HepG2 (cell line): ENCODE measurements around the gene DGAT2L6. TPM values are rescaled to one million over a fixed set of nuclear protein-coding genes. Genes with fewer than 3 reads are reported as not detected.

Experiments used
- ASH2L ChIP-seq: fragments of 300-600, 200-600 bp; sonication (generic); IDR thresholded peaks from 2 replicates; pipeline ENCODE4 v1.7.0; 2017; ENCODE audit warnings: low read depth, mild to moderate bottlenecking, moderate library complexity, mixed read lengths, low read length; ENCODE audit not compliant: insufficient read length
- CENPT ChIP-seq: sonication (generic); formaldehyde crosslinking; IDR thresholded peaks from 2 replicates; pipeline ENCODE4 v1.8.0; 2022; ENCODE audit warnings: low read depth, mild to moderate bottlenecking, moderate library complexity, missing genetic modification reagents
- ERF ChIP-seq: IDR thresholded peaks from 2 replicates; pipeline ENCODE4 v1.6.1; 2018; ENCODE audit warnings: missing biosample characterization, missing genetic modification reagents
- GABPB1 ChIP-seq: IDR thresholded peaks from 2 replicates; pipeline ENCODE4 v1.6.1; 2016; ENCODE audit warnings: mild to moderate bottlenecking, missing genetic modification reagents, moderate library complexity, missing compliant biosample characterization
- HIVEP1 ChIP-seq: sonication (generic); formaldehyde crosslinking; IDR thresholded peaks from 2 replicates; pipeline ENCODE4 v1.4.0; 2020; ENCODE audit warnings: mild to moderate bottlenecking, missing genetic modification reagents
- KLF11 ChIP-seq: IDR thresholded peaks from 2 replicates; pipeline ENCODE4 v1.6.1; 2016; ENCODE audit warnings: missing compliant biosample characterization
- MAFF ChIP-seq: IDR thresholded peaks from 2 replicates; pipeline ENCODE4 v1.6.1; 2011; ENCODE audit warnings: low read depth, low read length, improper control_type of control experiment
- MEIS2 ChIP-seq: sonication (generic); formaldehyde crosslinking; IDR thresholded peaks from 2 replicates; pipeline ENCODE4 v1.9.0; 2021; ENCODE audit warnings: mild to moderate bottlenecking, missing genetic modification reagents
- NONO ChIP-seq, 2 experiments: fragments of 450-650 bp in 1 of 2; sonication (generic) in 1 of 2; formaldehyde crosslinking in 1 of 2; IDR thresholded peaks in 1 of 2; conservative IDR thresholded peaks in 1 of 2; 2 replicates each; pipeline versions ENCODE4 v1.6.1 to v1.8.0; 2017 to 2022; ENCODE audit warnings: mild to moderate bottlenecking in 1 of 2, missing genetic modification reagents in 1 of 2, moderate library complexity in 1 of 2
- SP2 ChIP-seq: sonication (generic); formaldehyde crosslinking; IDR thresholded peaks from 2 replicates; pipeline ENCODE4 v1.5.1; 2020; ENCODE audit warnings: mild to moderate bottlenecking, missing genetic modification reagents
- ZKSCAN8 ChIP-seq: IDR thresholded peaks from 2 replicates; pipeline ENCODE4 v1.6.1; 2016; ENCODE audit warnings: borderline replicate concordance, missing genetic modification reagents, missing compliant biosample characterization
- ZNF547 ChIP-seq: sonication (generic); formaldehyde crosslinking; IDR thresholded peaks from 2 replicates; pipeline ENCODE4 v1.5.1; 2020; ENCODE audit warnings: mild to moderate bottlenecking, missing genetic modification reagents
- polyA plus RNA-seq, 8 experiments: library from polyadenylated mRNA; depleted of rRNA in 3 of 8; stranded (reverse) in 7 of 8; unstranded in 1 of 8; fragments of >200 nt; fragmentation: Illumina TruSeq in 4 of 8; extraction: Trizol in 4 of 8; gene quantifications; 2 replicates each; pipeline versions ENCODE4 v1.2.1 to v1.2.3, GENCODE V29; 2011 to 2016; ENCODE audit warnings: low read depth in 4 of 8, missing spikeins in 1 of 8, mixed read lengths in 1 of 8; ENCODE audit not compliant: insufficient read depth in 1 of 8
- total RNA-seq, 5 experiments: library from RNA; depleted of rRNA; stranded (reverse); fragments of >200 nt; fragmentation: Illumina TruSeq; extraction: Trizol; gene quantifications; 2 replicates each; pipeline ENCODE4 v1.2.3, GENCODE V29; 2016; ENCODE audit warnings: low read depth in 1 of 5
- TF ChIP-seq, protein P1 (sequence below): sonication (generic); formaldehyde crosslinking; conservative IDR thresholded peaks from 2 replicates; pipeline ENCODE4 v1.4.0; 2020; ENCODE audit warnings: mild to moderate bottlenecking, missing genetic modification reagents, moderate library complexity
- TF ChIP-seq, protein P2 (sequence below): IDR thresholded peaks from 2 replicates; pipeline ENCODE4 v1.4.0; 2020; ENCODE audit warnings: mild to moderate bottlenecking, missing genetic modification reagents
- TF ChIP-seq, protein P3 (sequence below): sonication (generic); formaldehyde crosslinking; IDR thresholded peaks from 2 replicates; pipeline ENCODE4 v1.5.0; 2020; ENCODE audit warnings: missing genetic modification reagents, mild to moderate bottlenecking, borderline replicate concordance
- TF ChIP-seq, protein P4 (sequence below), 2 experiments: sonication (generic) in 1 of 2; formaldehyde crosslinking in 1 of 2; IDR thresholded peaks; 2 replicates each; pipeline versions ENCODE4 v1.4.0 to v1.6.1; 2018 to 2020; ENCODE audit warnings: missing genetic modification reagents in 2 of 2, borderline replicate concordance in 1 of 2, low read depth in 1 of 2, mild to moderate bottlenecking in 1 of 2, missing biosample characterization in 1 of 2

Gene DGAT2L6
- total and polyA plus RNA-seq, 2 of the 13 experiments (the other 11 are each of a cell fraction or from before 2014, with no cell fraction given), result not detected

DNA sequence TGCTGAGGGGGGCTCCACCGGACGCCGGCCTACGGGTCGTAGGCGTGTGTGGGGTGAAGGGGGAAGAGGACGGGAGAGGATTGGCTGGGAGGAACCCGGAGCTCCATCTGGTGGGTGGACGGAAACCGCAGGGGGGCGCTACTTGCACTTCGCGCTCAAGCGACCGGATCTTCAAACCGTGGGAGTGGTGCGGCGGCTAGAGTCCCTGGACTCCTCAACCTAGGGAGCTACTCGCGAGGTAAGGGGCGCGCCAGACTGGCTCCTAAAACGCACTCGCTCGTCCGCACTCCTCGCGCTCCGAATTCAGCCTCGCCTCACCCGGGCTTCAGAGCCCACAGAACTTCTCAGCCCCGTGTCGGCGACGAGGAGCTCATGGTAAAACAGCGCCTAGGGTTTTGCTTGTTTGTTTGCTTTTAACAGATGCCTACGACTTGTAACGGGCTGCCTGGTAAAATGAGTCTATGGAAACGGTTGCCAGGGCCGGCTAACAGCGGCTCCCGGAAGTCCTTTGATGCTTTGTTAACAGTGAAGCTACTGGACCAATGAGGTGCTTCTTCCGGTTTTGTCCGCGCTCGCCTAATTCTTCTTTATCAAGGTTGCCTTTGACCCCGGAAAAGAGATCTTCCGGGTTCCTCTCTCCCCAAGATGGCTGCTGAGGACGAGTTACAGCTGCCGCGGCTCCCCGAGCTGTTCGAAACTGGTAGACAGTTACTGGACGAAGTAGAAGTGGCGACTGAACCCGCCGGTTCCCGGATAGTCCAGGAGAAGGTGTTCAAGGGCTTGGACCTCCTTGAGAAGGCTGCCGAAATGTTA lies 43.8 kb upstream of the DGAT2L6 start, which contains the start of gene IGBP1 (continued):
- TF ChIP-seq, protein P1, sequence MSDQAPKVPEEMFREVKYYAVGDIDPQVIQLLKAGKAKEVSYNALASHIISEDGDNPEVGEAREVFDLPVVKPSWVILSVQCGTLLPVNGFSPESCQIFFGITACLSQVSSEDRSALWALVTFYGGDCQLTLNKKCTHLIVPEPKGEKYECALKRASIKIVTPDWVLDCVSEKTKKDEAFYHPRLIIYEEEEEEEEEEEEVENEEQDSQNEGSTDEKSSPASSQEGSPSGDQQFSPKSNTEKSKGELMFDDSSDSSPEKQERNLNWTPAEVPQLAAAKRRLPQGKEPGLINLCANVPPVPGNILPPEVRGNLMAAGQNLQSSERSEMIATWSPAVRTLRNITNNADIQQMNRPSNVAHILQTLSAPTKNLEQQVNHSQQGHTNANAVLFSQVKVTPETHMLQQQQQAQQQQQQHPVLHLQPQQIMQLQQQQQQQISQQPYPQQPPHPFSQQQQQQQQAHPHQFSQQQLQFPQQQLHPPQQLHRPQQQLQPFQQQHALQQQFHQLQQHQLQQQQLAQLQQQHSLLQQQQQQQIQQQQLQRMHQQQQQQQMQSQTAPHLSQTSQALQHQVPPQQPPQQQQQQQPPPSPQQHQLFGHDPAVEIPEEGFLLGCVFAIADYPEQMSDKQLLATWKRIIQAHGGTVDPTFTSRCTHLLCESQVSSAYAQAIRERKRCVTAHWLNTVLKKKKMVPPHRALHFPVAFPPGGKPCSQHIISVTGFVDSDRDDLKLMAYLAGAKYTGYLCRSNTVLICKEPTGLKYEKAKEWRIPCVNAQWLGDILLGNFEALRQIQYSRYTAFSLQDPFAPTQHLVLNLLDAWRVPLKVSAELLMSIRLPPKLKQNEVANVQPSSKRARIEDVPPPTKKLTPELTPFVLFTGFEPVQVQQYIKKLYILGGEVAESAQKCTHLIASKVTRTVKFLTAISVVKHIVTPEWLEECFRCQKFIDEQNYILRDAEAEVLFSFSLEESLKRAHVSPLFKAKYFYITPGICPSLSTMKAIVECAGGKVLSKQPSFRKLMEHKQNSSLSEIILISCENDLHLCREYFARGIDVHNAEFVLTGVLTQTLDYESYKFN, result no peak
- TF ChIP-seq MAFF (no peak), MEIS2 (CRISPR knock-in tag) (no peak), CENPT (CRISPR knock-in tag) (no peak), ZKSCAN8 (CRISPR knock-in tag) (no peak), ERF (CRISPR knock-in tag) (no peak; the same call in 1 of the 2 replicates), NONO (IDR thresholded peaks at IDR 0.05) (no peak), NONO (CRISPR knock-in tag; conservative IDR thresholded peaks at IDR 0.05) (no peak), KLF11 (CRISPR knock-in tag) (no peak), SP2 (CRISPR knock-in tag) (0 out of 2 replicates have a peak, but pooled peaks have one; percentile 32), ZNF547 (CRISPR knock-in tag) (0 out of 2 replicates have a peak, but pooled peaks have one; percentile 21), ASH2L (peak; percentile 47), GABPB1 (CRISPR knock-in tag) (peak; percentile 68), HIVEP1 (CRISPR knock-in tag) (0 out of 2 replicates have a peak, but pooled peaks have one; percentile 41)
- TF ChIP-seq, protein P2, sequence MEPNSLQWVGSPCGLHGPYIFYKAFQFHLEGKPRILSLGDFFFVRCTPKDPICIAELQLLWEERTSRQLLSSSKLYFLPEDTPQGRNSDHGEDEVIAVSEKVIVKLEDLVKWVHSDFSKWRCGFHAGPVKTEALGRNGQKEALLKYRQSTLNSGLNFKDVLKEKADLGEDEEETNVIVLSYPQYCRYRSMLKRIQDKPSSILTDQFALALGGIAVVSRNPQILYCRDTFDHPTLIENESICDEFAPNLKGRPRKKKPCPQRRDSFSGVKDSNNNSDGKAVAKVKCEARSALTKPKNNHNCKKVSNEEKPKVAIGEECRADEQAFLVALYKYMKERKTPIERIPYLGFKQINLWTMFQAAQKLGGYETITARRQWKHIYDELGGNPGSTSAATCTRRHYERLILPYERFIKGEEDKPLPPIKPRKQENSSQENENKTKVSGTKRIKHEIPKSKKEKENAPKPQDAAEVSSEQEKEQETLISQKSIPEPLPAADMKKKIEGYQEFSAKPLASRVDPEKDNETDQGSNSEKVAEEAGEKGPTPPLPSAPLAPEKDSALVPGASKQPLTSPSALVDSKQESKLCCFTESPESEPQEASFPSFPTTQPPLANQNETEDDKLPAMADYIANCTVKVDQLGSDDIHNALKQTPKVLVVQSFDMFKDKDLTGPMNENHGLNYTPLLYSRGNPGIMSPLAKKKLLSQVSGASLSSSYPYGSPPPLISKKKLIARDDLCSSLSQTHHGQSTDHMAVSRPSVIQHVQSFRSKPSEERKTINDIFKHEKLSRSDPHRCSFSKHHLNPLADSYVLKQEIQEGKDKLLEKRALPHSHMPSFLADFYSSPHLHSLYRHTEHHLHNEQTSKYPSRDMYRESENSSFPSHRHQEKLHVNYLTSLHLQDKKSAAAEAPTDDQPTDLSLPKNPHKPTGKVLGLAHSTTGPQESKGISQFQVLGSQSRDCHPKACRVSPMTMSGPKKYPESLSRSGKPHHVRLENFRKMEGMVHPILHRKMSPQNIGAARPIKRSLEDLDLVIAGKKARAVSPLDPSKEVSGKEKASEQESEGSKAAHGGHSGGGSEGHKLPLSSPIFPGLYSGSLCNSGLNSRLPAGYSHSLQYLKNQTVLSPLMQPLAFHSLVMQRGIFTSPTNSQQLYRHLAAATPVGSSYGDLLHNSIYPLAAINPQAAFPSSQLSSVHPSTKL (CRISPR knock-in tag), result no peak
- TF ChIP-seq, protein P3, sequence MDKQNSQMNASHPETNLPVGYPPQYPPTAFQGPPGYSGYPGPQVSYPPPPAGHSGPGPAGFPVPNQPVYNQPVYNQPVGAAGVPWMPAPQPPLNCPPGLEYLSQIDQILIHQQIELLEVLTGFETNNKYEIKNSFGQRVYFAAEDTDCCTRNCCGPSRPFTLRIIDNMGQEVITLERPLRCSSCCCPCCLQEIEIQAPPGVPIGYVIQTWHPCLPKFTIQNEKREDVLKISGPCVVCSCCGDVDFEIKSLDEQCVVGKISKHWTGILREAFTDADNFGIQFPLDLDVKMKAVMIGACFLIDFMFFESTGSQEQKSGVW, result no peak
- TF ChIP-seq, protein P4, sequence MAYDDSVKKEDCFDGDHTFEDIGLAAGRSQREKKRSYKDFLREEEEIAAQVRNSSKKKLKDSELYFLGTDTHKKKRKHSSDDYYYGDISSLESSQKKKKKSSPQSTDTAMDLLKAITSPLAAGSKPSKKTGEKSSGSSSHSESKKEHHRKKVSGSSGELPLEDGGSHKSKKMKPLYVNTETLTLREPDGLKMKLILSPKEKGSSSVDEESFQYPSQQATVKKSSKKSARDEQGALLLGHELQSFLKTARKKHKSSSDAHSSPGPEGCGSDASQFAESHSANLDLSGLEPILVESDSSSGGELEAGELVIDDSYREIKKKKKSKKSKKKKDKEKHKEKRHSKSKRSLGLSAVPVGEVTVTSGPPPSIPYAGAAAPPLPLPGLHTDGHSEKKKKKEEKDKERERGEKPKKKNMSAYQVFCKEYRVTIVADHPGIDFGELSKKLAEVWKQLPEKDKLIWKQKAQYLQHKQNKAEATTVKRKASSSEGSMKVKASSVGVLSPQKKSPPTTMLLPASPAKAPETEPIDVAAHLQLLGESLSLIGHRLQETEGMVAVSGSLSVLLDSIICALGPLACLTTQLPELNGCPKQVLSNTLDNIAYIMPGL (CRISPR knock-in tag; IDR thresholded peaks at IDR 0.05; ENCODE audit: borderline replicate concordance in 1 of 2, low read depth in 1 of 2), result peak; percentile 51 to 65; a peak in 3 of 4 replicates
